Measurements from ENCODE around the gene ZBTB34. TPM values are rescaled to one million over a fixed set of nuclear protein-coding genes. Genes with fewer than 3 reads are reported as not detected.

ZBTB34 gene
- total and polyA plus RNA-seq, 2 donors from 2014 or later = 2.5 to 12.5 TPM

DNA sequence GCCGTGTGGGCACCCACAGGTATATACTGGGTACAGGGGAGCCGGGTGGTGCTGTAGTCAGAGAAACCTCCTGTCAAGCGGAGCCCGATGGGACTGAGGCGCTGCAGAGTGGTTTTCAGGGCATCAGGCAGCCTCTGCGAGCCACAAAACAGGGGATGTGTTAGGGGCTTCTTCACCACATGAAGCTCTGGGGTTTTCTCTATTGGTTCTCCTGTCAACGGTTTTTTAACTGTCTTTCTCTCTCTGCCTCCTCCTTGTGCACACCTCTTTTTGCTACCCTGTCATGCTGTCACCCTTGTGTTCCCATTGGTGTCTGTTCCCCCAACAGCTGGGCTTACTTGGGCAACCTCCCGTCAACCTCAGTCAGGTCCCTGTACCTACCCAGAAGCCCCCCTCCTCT, 74.0 kb downstream of the ZBTB34 start:
- H3K9me3 ChIP-seq (ENCODE audit: control insufficient read depth in 2 of 3, insufficient read depth in 1 of 3, low read length in 3 of 3) = no peaks in the 10 kb centered on the region
- FAIRE-seq = no peak
- H3K36me3 ChIP-seq (ENCODE audit: control insufficient read depth in 2 of 3, insufficient read depth in 3 of 3, low read length in 3 of 3) = peaks cover 0 to 2% (median 0%) of the 10 kb centered on the region in 3 donors
- H3K27me3 ChIP-seq (ENCODE audit: control insufficient read depth, insufficient read depth, low read length) = no peaks in the 10 kb centered on the region
- no peak overlapping the region for H3K9ac ChIP-seq (ENCODE audit: low read length in 3 of 3)
- no peak for DNase-seq
- no peak overlapping the region for H3K27ac ChIP-seq (ENCODE audit: low read depth in 2 of 2, low read length in 2 of 2)
- TF ChIP-seq, protein P1, sequence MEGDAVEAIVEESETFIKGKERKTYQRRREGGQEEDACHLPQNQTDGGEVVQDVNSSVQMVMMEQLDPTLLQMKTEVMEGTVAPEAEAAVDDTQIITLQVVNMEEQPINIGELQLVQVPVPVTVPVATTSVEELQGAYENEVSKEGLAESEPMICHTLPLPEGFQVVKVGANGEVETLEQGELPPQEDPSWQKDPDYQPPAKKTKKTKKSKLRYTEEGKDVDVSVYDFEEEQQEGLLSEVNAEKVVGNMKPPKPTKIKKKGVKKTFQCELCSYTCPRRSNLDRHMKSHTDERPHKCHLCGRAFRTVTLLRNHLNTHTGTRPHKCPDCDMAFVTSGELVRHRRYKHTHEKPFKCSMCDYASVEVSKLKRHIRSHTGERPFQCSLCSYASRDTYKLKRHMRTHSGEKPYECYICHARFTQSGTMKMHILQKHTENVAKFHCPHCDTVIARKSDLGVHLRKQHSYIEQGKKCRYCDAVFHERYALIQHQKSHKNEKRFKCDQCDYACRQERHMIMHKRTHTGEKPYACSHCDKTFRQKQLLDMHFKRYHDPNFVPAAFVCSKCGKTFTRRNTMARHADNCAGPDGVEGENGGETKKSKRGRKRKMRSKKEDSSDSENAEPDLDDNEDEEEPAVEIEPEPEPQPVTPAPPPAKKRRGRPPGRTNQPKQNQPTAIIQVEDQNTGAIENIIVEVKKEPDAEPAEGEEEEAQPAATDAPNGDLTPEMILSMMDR (IDR thresholded peaks at IDR 0.05; ENCODE audit: borderline replicate concordance, extremely low read depth, insufficient read depth) = no peak
- no peak overlapping the region for H3K4me3 ChIP-seq (ENCODE audit: low read length in 3 of 3)
- intact Hi-C loops (cut with DNase I) = no loop called here
- H3K4me1 ChIP-seq (ENCODE audit: control insufficient read depth in 2 of 3, insufficient read depth in 2 of 3, low read depth in 1 of 3, low read length in 3 of 3) = peaks cover 0 to 3% (median 0%) of the 10 kb centered on the region in 3 donors

Other genes starting within 250 kb of the ZBTB34 start
- gene LMX1B, start 246.7 kb upstream of the ZBTB34 start, total RNA-seq = 0.57 TPM
- gene LMX1B, start 246.7 kb upstream of the ZBTB34 start, polyA plus RNA-seq (ENCODE audit: insufficient read depth, low read depth, low replicate concordance) = 2.6 TPM
- gene ZBTB43, start 55.6 kb upstream of the ZBTB34 start, total RNA-seq = 18.8 TPM
- 6.6 TPM for gene ZBTB43, start 55.6 kb upstream of the ZBTB34 start, polyA plus RNA-seq (ENCODE audit: insufficient read depth, low read depth, low replicate concordance)
- gene RALGPS1, start 54.1 kb downstream of the ZBTB34 start, total RNA-seq = 25.2 TPM
- gene RALGPS1, start 54.1 kb downstream of the ZBTB34 start, polyA plus RNA-seq (ENCODE audit: insufficient read depth, low read depth, low replicate concordance) = 9.4 TPM

Measured in kidney (tissue), 14 donors.